Peyer's patch (tissue), 4 donors: ENCODE results near the gene SLMAP. TPM values are rescaled to one million over a fixed set of nuclear protein-coding genes. Genes with fewer than 3 reads are reported as not detected.

ENCODE experiments used
- DNase-seq, 3 donors: peaks; one replicate each; pipeline ENCODE4 v3.0.0-alpha.2; 2017 to 2019
- H3K27ac ChIP-seq, 4 donors: fragments of 200-600 bp; sonication (generic); one replicate each; pipeline ENCODE4 v1.5.1; 2016 to 2019
- H3K27me3 ChIP-seq, 2 donors: fragments of 200-600 bp; sonication (generic); one replicate each; pipeline ENCODE4 v1.5.1; 2019
- H3K36me3 ChIP-seq, 3 donors: fragments of 200-600 bp; sonication (generic); one replicate each; pipeline ENCODE4 v1.5.1; 2016 to 2019
- H3K4me1 ChIP-seq, 4 donors: fragments of 200-600 bp; sonication (generic); one replicate each; pipeline ENCODE4 v1.5.1; 2016 to 2019
- H3K4me3 ChIP-seq, 4 donors: fragments of 200-600 bp; sonication (generic); 1 replicate in 3 of 4; 2 replicates in 1 of 4; pipeline ENCODE4 v1.5.1; 2016 to 2019; ENCODE audit warnings: mild to moderate bottlenecking in 1 of 4
- H3K9me3 ChIP-seq, 4 donors: fragments of 200-600 bp; sonication (generic); one replicate each; pipeline ENCODE4 v1.5.1; 2016 to 2019; ENCODE audit warnings: mild to moderate bottlenecking in 1 of 4
- POLR2A ChIP-seq, 2 donors: fragments of 450-650 bp; IDR thresholded peaks; one replicate each; pipeline ENCODE4 v1.5.1; 2017; ENCODE audit warnings: antibody characterized with exemption in 2 of 2, mild to moderate bottlenecking in 2 of 2, moderate library complexity in 2 of 2
- total RNA-seq, 4 donors: library from RNA; depleted of rRNA; stranded (reverse); fragments of >200 nt; gene quantifications; one replicate each; pipeline ENCODE4 v1.1.0, GENCODE V29; 2016
- TF ChIP-seq, protein P1 (sequence below), 6 experiments: fragments of 450-650 bp in 4 of 6; fragments of 200-600 bp in 2 of 6; sonication (generic) in 1 of 6; IDR thresholded peaks; one replicate each; pipeline ENCODE4 v1.5.1; 2017 to 2019; ENCODE audit warnings: antibody characterized with exemption in 6 of 6, mild to moderate bottlenecking in 3 of 6, moderate library complexity in 1 of 6

Gene SLMAP
- total RNA-seq, 4 donors from 2014 or later = 80.8 to 215 (median 94.4) TPM

DNA sequence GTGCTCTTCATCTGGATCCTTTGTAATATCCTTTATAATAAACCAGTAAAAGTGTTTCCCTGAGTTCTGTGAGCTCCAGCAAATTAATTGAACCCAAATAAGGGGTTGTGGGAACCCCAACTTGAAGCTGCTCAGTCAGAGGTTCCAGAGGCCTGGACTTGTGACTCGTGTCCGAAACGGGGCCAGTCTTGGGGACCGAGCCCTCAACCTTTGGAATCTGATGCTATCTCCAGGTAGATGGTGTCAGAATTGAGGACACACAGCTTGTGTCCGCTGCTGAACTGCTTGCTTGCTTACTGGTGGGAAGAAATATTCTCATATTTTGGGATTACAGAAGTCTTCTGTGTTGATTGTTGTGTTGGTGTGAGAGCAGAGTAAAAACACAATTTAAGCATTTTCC is 212.4 kb downstream of the SLMAP start:
- no peak overlapping the region for H3K4me3 ChIP-seq
- peak in 1 of 3 donors; percentile 69 for DNase-seq
- TF ChIP-seq POLR2A (IDR thresholded peaks at IDR 0.05) = no peak
- TF ChIP-seq, protein P1, sequence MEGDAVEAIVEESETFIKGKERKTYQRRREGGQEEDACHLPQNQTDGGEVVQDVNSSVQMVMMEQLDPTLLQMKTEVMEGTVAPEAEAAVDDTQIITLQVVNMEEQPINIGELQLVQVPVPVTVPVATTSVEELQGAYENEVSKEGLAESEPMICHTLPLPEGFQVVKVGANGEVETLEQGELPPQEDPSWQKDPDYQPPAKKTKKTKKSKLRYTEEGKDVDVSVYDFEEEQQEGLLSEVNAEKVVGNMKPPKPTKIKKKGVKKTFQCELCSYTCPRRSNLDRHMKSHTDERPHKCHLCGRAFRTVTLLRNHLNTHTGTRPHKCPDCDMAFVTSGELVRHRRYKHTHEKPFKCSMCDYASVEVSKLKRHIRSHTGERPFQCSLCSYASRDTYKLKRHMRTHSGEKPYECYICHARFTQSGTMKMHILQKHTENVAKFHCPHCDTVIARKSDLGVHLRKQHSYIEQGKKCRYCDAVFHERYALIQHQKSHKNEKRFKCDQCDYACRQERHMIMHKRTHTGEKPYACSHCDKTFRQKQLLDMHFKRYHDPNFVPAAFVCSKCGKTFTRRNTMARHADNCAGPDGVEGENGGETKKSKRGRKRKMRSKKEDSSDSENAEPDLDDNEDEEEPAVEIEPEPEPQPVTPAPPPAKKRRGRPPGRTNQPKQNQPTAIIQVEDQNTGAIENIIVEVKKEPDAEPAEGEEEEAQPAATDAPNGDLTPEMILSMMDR (IDR thresholded peaks at IDR 0.05) = no peak
- H3K27ac ChIP-seq = peak overlapping the region in 3 of 4 donors; percentile 53 to 88 (median 83)
- H3K9me3 ChIP-seq = no peaks in the 10 kb centered on the region
- H3K4me1 ChIP-seq = peaks cover 0 to 46% (median 3%) of the 10 kb centered on the region in 4 donors
- no peaks in the 10 kb centered on the region for H3K27me3 ChIP-seq
- no peaks in the 10 kb centered on the region for H3K36me3 ChIP-seq

DNA sequence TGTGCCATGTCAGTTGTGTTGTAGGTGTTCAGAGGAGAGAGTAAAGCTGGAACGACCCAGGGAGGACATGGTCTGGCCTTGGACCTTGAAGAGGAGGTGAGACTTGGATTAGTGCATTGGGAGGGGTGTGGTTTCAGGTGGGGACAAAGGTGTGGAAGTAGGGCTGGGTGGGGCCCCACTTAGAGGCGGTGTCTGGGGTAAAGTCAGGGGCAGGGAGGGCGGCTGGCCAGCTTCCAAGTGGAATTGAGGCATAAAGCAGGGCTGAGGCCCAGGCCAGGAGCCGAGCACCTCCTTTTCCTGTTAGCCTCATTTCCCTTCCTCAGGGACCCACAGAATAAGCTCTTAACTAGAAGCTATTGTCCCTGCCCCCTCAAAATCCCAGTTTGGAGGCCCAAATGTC is 215.9 kb downstream of the SLMAP start:
- H3K27me3 ChIP-seq = no peaks in the 10 kb centered on the region
- H3K36me3 ChIP-seq = no peaks in the 10 kb centered on the region
- H3K9me3 ChIP-seq = no peaks in the 10 kb centered on the region
- TF ChIP-seq, protein P1 (IDR thresholded peaks at IDR 0.05) = no peak
- peak in 1 of 2 donors; percentile 64 for TF ChIP-seq POLR2A (IDR thresholded peaks at IDR 0.05)
- peak overlapping the region in 2 of 4 donors; percentile 15 to 23 for H3K4me3 ChIP-seq
- H3K27ac ChIP-seq = peak overlapping the region in 3 of 4 donors; percentile 75 to 95 (median 94)
- H3K4me1 ChIP-seq = peaks cover 0 to 57% (median 6%) of the 10 kb centered on the region in 4 donors
- DNase-seq = peak in 2 of 3 donors; percentile 94 to 97

DNA sequence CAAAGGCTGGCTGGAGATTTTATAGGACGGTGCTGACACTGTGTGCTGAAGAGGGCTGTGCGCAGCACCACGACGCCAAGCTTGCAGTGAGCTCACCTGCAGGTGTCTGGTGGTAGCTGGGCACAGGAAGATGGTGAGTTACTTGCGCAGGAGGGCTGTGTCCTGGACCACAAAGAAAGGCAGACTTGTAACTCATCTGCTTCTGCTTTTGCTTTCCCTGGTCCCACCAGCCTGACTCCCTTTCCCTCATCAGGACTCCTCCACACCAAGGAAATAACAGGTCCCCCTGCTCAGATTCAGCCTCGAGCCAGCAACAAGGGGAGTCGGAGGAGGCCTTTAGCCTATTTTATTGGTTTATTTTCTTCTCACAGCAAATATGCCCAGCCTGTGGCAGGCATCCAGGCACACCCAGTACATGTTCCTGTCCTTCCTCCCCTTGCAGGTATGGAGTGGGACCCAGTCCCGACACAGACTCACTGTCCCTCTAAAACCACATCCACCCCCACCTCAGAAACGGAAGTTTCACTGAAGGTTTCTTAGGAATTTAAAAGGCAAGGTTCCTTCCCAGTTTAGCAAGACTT is 216.5 kb downstream of the SLMAP start:
- H3K27me3 ChIP-seq = no peaks in the 10 kb centered on the region
- no peaks in the 10 kb centered on the region for H3K36me3 ChIP-seq
- H3K4me1 ChIP-seq = peaks cover 0 to 60% (median 6%) of the 10 kb centered on the region in 4 donors
- peak in 2 of 3 donors; percentile 85 for DNase-seq
- TF ChIP-seq POLR2A (IDR thresholded peaks at IDR 0.05) = peak in 1 of 2 donors; percentile 51
- TF ChIP-seq, protein P1 (IDR thresholded peaks at IDR 0.05) = peak in 2 of 6 experiments; percentile 9 to 10
- peak overlapping the region in 2 of 4 donors; percentile 15 to 21 for H3K4me3 ChIP-seq
- H3K27ac ChIP-seq = peak overlapping the region in 3 of 4 donors; percentile 75 to 95 (median 94)
- no peaks in the 10 kb centered on the region for H3K9me3 ChIP-seq

DNA sequence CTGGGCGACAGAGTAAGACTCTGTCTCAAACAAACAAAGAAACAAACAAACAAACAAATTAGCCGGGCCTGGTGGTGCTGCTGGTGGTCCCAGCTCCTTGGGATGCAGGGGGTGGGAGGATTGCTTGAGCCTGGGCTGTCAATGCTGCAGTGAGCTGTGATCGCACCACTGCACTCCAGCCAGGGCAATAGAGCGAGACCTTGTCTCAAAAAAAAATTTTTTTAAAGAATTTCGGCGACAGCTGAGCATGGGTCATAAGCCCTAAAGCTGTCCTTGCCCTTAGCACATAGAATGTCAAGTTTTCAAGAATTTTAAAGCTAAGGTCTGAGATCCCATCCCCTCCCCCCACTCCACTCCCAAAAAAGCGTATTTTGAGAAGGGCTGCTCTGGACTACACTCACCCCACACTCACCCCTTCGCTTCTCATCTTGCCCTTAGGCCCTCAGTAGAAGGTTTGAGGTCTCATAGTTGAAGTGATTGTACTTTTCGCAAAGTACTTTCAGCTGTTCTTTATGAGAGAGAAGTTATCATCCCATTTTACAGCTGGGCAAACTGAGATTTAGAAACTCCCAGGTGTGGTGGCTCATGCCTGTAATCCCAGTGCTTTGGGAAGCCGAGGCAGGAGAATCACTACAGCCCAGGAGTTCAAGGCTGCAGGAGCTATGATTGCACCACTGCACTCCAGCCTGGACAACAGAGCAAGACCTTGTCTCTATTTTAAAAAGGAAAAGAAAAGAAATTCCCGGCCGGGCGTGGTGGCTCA is 217.8 kb downstream of the SLMAP start:
- no peak for DNase-seq
- Histone ChIP-seq H3K4me1 (peaks cover 0 to 61% (median 9%) of the 10 kb centered on the region in 4 donors), H3K9me3 (no peaks in the 10 kb centered on the region), H3K27me3 (no peaks in the 10 kb centered on the region), H3K4me3 (no peak overlapping the region), H3K36me3 (no peaks in the 10 kb centered on the region), H3K27ac (peak overlapping the region in 3 of 4 donors; percentile 75 to 95 (median 94))
- no peak for TF ChIP-seq POLR2A (IDR thresholded peaks at IDR 0.05)
- TF ChIP-seq, protein P1 (IDR thresholded peaks at IDR 0.05) = no peak

DNA sequence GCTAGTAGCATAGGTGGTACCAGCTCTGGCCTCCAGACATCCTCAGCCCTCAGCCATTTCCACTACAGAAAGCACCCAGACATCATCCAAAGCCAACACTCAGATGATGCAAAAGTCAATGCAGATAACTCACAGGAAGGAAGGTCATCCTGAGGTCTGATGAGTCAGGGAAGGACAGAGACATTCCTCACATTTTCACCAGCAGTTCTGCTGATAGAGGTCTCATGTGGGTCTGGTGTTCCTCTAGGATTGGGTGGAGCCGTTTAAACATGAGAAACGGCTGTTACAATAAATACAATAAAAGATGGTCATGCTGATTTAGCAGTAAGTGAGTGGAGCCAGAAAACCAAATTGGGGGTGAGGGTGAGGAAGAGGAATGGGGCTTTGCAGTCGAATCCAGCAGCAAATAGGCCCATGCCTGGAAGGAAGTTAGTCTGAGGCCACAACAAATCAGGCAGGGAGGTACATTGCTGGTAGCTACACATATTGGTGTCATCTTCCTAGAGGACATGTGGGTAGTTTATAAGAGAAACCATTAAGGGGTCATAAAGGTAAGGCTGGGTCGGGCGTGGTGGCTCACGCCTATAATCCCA is 218.8 kb downstream of the SLMAP start:
- H3K36me3 ChIP-seq = no peaks in the 10 kb centered on the region
- H3K9me3 ChIP-seq = no peaks in the 10 kb centered on the region
- H3K27ac ChIP-seq = peak overlapping the region in 3 of 4 donors; percentile 4 to 95 (median 94)
- H3K27me3 ChIP-seq = no peaks in the 10 kb centered on the region
- no peak for DNase-seq
- TF ChIP-seq, protein P1 (IDR thresholded peaks at IDR 0.05) = no peak
- no peak for TF ChIP-seq POLR2A (IDR thresholded peaks at IDR 0.05)
- H3K4me3 ChIP-seq = no peak overlapping the region
- H3K4me1 ChIP-seq = peaks cover 0 to 62% (median 11%) of the 10 kb centered on the region in 4 donors
